ENCODE measurements around the gene VPS52. TPM values are rescaled to one million over a fixed set of nuclear protein-coding genes. Genes with fewer than 3 reads are reported as not detected.
A peak's percentile ranks its signal among the peaks of the same experiment; 100 is the strongest.
"Not testable (repeated sequence)": the region's sequence is repeated elsewhere in the genome, so short reads cannot be mapped to it uniquely, and the experiment has no call there.

VPS52 gene
- total and polyA plus RNA-seq, 2 donors (not counting 1 experiment from before 2014, with no cell fraction given) = 100 to 144 TPM

GRCh38 chr6:33271117-33271467 is 584 bp downstream of the VPS52 start:
- H3K9me3 ChIP-seq (ENCODE audit: control extremely low read depth in 1 of 3, control insufficient read depth in 2 of 3, insufficient read depth in 1 of 3, low read length in 2 of 3) = no peaks in the 10 kb centered on the region
- no peaks in the 10 kb centered on the region for H3K27me3 ChIP-seq (replicated peaks in 1 of 4; ENCODE audit: control extremely low read depth in 1 of 4, control insufficient read depth in 3 of 4, insufficient read depth in 4 of 4, low read length in 3 of 4)
- Mint-ChIP-seq H3K27me3 (no peaks in the 10 kb centered on the region), H3K27ac (peak overlapping the region; percentile 99), H3K4me3 (peak overlapping the region; percentile 94), H3K9me3 (ENCODE audit: insufficient read depth) (no peaks in the 10 kb centered on the region), H3K4me1 (peaks cover 57% of the 10 kb centered on the region)
- peak overlapping the region; percentile 99 for H2AFZ ChIP-seq (ENCODE audit: insufficient read depth, low read depth, low read length, poor library complexity, severe bottlenecking)
- H3K79me2 ChIP-seq (ENCODE audit: control insufficient read depth, insufficient read depth, low read length) = peaks cover 71% of the 10 kb centered on the region
- H3K4me1 ChIP-seq (ENCODE audit: control insufficient read depth in 2 of 2, insufficient read depth in 2 of 2, low read length in 2 of 2) = peaks cover 41 to 48% of the 10 kb centered on the region in 2 donors
- H3K27ac ChIP-seq (ENCODE audit: low read length in 2 of 2) = peak overlapping the region; percentile 89 to 94
- H3K9ac ChIP-seq (ENCODE audit: low read length) = peak overlapping the region; percentile 93
- ChIA-PET CTCF (interaction anchor here (0.7 to 1.8 kb wide), 15 partner anchors 10 to 321 kb away, joined by 3 to 15 read pairs (median 4); partner anchors contain the start of genes PFDN6, WDR46 and ZBTB22), POLR2A (interaction anchor here (0.6 to 2.2 kb wide), 22 partner anchors 11 to 299 kb away, joined by 3 to 36 read pairs (median 6); partner anchors contain the start of genes PFDN6, RGL2, RING1 and TAPBP)
- H3K4me2 ChIP-seq (replicated peaks; ENCODE audit: low read depth, low read length, poor library complexity, severe bottlenecking) = peak overlapping the region; percentile 90
- no peak for DNase-seq
- H3K4me3 ChIP-seq (ENCODE audit: control extremely low read depth in 1 of 5, extremely low read depth in 1 of 5, insufficient read depth in 1 of 5, low read depth in 2 of 5, low read length in 4 of 5) = peak overlapping the region; percentile 81 to 95 (median 86)
- no peak for ATAC-seq (ENCODE audit: low read depth)
- no peak for TF ChIP-seq EZH2 (IDR thresholded peaks at IDR 0.05; ENCODE audit: borderline replicate concordance, insufficient read depth, low read depth, low read length, poor library complexity, severe bottlenecking)
- TF ChIP-seq, protein P1, sequence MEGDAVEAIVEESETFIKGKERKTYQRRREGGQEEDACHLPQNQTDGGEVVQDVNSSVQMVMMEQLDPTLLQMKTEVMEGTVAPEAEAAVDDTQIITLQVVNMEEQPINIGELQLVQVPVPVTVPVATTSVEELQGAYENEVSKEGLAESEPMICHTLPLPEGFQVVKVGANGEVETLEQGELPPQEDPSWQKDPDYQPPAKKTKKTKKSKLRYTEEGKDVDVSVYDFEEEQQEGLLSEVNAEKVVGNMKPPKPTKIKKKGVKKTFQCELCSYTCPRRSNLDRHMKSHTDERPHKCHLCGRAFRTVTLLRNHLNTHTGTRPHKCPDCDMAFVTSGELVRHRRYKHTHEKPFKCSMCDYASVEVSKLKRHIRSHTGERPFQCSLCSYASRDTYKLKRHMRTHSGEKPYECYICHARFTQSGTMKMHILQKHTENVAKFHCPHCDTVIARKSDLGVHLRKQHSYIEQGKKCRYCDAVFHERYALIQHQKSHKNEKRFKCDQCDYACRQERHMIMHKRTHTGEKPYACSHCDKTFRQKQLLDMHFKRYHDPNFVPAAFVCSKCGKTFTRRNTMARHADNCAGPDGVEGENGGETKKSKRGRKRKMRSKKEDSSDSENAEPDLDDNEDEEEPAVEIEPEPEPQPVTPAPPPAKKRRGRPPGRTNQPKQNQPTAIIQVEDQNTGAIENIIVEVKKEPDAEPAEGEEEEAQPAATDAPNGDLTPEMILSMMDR (IDR thresholded peaks at IDR 0.05) = no peak
- intact Hi-C loops (cut with micrococcal nuclease) = loop anchor here (1.0 to 5.0 kb wide), 6 partner anchors 22 to 311 kb away; partner anchors contain the start of genes BAK1, CUTA, RXRB and SLC39A7
- 0% methylated on average over 3 of the region's 7 CpGs for WGBS (ENCODE audit: insufficient coverage)
- peaks cover 24 to 62% of the 10 kb centered on the region in 2 experiments for H3K36me3 ChIP-seq (replicated peaks in 1 of 2; ENCODE audit: control extremely low read depth in 1 of 2, control insufficient read depth in 1 of 2, extremely low read depth in 1 of 2, insufficient read depth in 2 of 2, low read length in 1 of 2)
- H4K20me1 ChIP-seq (ENCODE audit: control insufficient read depth, insufficient read depth, low read length, poor library complexity, severe bottlenecking) = peaks cover 20% of the 10 kb centered on the region

DNA sequence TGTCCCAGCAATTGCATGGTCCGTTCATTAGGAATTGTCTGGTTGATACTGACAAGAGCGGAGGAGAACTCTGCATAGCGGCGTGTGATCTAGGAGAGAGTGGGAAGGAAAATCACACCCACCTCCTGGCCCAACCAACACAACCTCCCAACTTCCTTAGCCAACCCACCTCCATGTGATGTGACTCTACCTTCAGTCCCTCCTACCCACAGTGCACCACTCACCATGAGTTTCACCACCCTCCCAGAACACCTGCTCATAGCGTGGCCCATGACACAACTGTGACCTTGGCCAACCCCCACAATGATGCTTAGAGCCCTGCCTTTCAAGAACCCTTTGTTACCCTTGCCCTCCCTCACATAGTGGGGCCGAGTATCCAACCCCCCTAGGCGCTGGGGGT is 7.7 kb downstream of the VPS52 start:
- WGBS (ENCODE audit: insufficient coverage) = 100% methylated on average over 2 of the region's 7 CpGs
- ATAC-seq (ENCODE audit: low read depth) (no peak), DNase-seq (no peak)
- no peaks in the 10 kb centered on the region for H3K27me3 ChIP-seq (replicated peaks in 1 of 4; ENCODE audit: control extremely low read depth in 1 of 4, control insufficient read depth in 3 of 4, insufficient read depth in 4 of 4, low read length in 3 of 4)
- ChIA-PET CTCF (interaction anchor here (0.6 to 1.2 kb wide), 3 partner anchors 9 to 137 kb away, joined by 3 to 5 read pairs (median 4); no protein-coding TSS in a partner anchor), POLR2A (no interaction called here)
- H3K9me3 ChIP-seq (ENCODE audit: control extremely low read depth in 1 of 3, control insufficient read depth in 2 of 3, insufficient read depth in 1 of 3, low read length in 2 of 3) = no peaks in the 10 kb centered on the region
- Mint-ChIP-seq H3K9me3 (ENCODE audit: insufficient read depth) (no peaks in the 10 kb centered on the region), H3K27ac (no peak overlapping the region), H3K4me3 (no peak overlapping the region), H3K27me3 (no peaks in the 10 kb centered on the region), H3K4me1 (no peaks in the 10 kb centered on the region)
- H3K36me3 ChIP-seq (replicated peaks in 1 of 2; ENCODE audit: control extremely low read depth in 1 of 2, control insufficient read depth in 1 of 2, extremely low read depth in 1 of 2, insufficient read depth in 2 of 2, low read length in 1 of 2) = peaks cover 35 to 81% of the 10 kb centered on the region in 2 experiments
- H4K20me1 ChIP-seq (ENCODE audit: control insufficient read depth, insufficient read depth, low read length, poor library complexity, severe bottlenecking) = no peaks in the 10 kb centered on the region
- H3K9ac ChIP-seq (ENCODE audit: low read length) = no peak overlapping the region
- no peak overlapping the region for H3K4me2 ChIP-seq (replicated peaks; ENCODE audit: low read depth, low read length, poor library complexity, severe bottlenecking)
- peaks cover 14% of the 10 kb centered on the region for H3K79me2 ChIP-seq (ENCODE audit: control insufficient read depth, insufficient read depth, low read length)
- H2AFZ ChIP-seq (ENCODE audit: insufficient read depth, low read depth, low read length, poor library complexity, severe bottlenecking) = no peak overlapping the region
- no peak for TF ChIP-seq EZH2 (IDR thresholded peaks at IDR 0.05; ENCODE audit: borderline replicate concordance, insufficient read depth, low read depth, low read length, poor library complexity, severe bottlenecking)
- TF ChIP-seq, protein P1 (IDR thresholded peaks at IDR 0.05) = no peak
- no peaks in the 10 kb centered on the region for H3K4me1 ChIP-seq (ENCODE audit: control insufficient read depth in 2 of 2, insufficient read depth in 2 of 2, low read length in 2 of 2)
- H3K27ac ChIP-seq (ENCODE audit: low read length in 2 of 2) = no peak overlapping the region
- H3K4me3 ChIP-seq (ENCODE audit: control extremely low read depth in 1 of 5, extremely low read depth in 1 of 5, insufficient read depth in 1 of 5, low read depth in 2 of 5, low read length in 4 of 5) = no peak overlapping the region
- intact Hi-C loops (cut with micrococcal nuclease) = no loop called here

GRCh38 chr6:33262490-33262889 is 9.2 kb downstream of the VPS52 start:
- H3K27ac ChIP-seq (ENCODE audit: low read length in 2 of 2); H3K4me1 ChIP-seq (ENCODE audit: control insufficient read depth in 2 of 2, insufficient read depth in 2 of 2, low read length in 2 of 2); H3K9ac ChIP-seq (ENCODE audit: low read length); H4K20me1 ChIP-seq (ENCODE audit: control insufficient read depth, insufficient read depth, low read length, poor library complexity, severe bottlenecking); DNase-seq; H3K27ac Mint-ChIP-seq; ATAC-seq (ENCODE audit: low read depth); H3K9me3 Mint-ChIP-seq (ENCODE audit: insufficient read depth); POLR2A ChIA-PET; H3K27me3 Mint-ChIP-seq; H3K9me3 ChIP-seq (ENCODE audit: control extremely low read depth in 1 of 3, control insufficient read depth in 2 of 3, insufficient read depth in 1 of 3, low read length in 2 of 3); intact Hi-C loops (cut with micrococcal nuclease); H3K4me1 Mint-ChIP-seq; H3K27me3 ChIP-seq (replicated peaks in 1 of 4; ENCODE audit: control extremely low read depth in 1 of 4, control insufficient read depth in 3 of 4, insufficient read depth in 4 of 4, low read length in 3 of 4); H3K4me2 ChIP-seq (replicated peaks; ENCODE audit: low read depth, low read length, poor library complexity, severe bottlenecking); H2AFZ ChIP-seq (ENCODE audit: insufficient read depth, low read depth, low read length, poor library complexity, severe bottlenecking); H3K4me3 ChIP-seq (ENCODE audit: control extremely low read depth in 1 of 5, extremely low read depth in 1 of 5, insufficient read depth in 1 of 5, low read depth in 2 of 5, low read length in 4 of 5); H3K79me2 ChIP-seq (ENCODE audit: control insufficient read depth, insufficient read depth, low read length); H3K4me3 Mint-ChIP-seq: not testable (repeated sequence)
- H3K36me3 ChIP-seq (replicated peaks in 1 of 2; ENCODE audit: control extremely low read depth in 1 of 2, control insufficient read depth in 1 of 2, extremely low read depth in 1 of 2, insufficient read depth in 2 of 2, low read length in 1 of 2) = peaks cover 29 to 70% of the 10 kb centered on the region in 2 experiments
- WGBS (ENCODE audit: insufficient coverage) = no CpG with 5 or more reads among the region's 3 CpGs
- CTCF ChIA-PET = interaction anchor here (1.5 kb wide), 1 partner anchor 14 kb away, joined by 6 read pairs; no protein-coding TSS in a partner anchor

Measured in B cell (primary cell).